Osteocyte (in vitro differentiated cells): ENCODE measurements around the gene CA4. TPM values are rescaled to one million over a fixed set of nuclear protein-coding genes. Genes with fewer than 3 reads are reported as not detected.

Source experiments
- DNase-seq: peaks from one replicate; pipeline ENCODE4 v3.0.0; 2021; ENCODE audit warnings: mixed read lengths; ENCODE audit not compliant: unreplicated experiment; ENCODE audit errors: extremely low spot score
- H3K27ac Mint-ChIP-seq: one replicate; pipeline ENCODE4 v1.8.0; 2021; ENCODE audit warnings: mild to moderate bottlenecking, mixed read lengths; ENCODE audit not compliant: unreplicated experiment
- H3K27me3 Mint-ChIP-seq: one replicate; pipeline ENCODE4 v1.8.0; 2021; ENCODE audit warnings: mixed read lengths; ENCODE audit not compliant: unreplicated experiment
- H3K36me3 Mint-ChIP-seq: one replicate; pipeline ENCODE4 v1.8.0; 2021; ENCODE audit warnings: mixed read lengths; ENCODE audit not compliant: unreplicated experiment
- H3K4me1 Mint-ChIP-seq: one replicate; pipeline ENCODE4 v1.8.0; 2021; ENCODE audit warnings: mixed read lengths; ENCODE audit not compliant: unreplicated experiment
- H3K4me3 Mint-ChIP-seq: one replicate; pipeline ENCODE4 v1.8.0; 2021; ENCODE audit warnings: mild to moderate bottlenecking, moderate library complexity, mixed read lengths; ENCODE audit not compliant: unreplicated experiment
- H3K9me3 Mint-ChIP-seq: one replicate; pipeline ENCODE4 v1.8.0; 2021; ENCODE audit warnings: mixed read lengths; ENCODE audit not compliant: unreplicated experiment
- CTCF ChIP-seq: fragments of 200-600 bp; sonication (generic); IDR thresholded peaks from 2 replicates; pipeline ENCODE4 v1.5.0; 2021; ENCODE audit warnings: antibody characterized with exemption, mild to moderate bottlenecking, moderate library complexity
- total RNA-seq: library from RNA; stranded (reverse); gene quantifications from 2 replicates; pipeline ENCODE4 v1.2.1, GENCODE V29; 2021

Gene CA4
- total RNA-seq, 1 donor from 2014 or later, result not detected

- peaks cover 4% of the 10 kb centered on the region for H3K4me1 Mint-ChIP-seq
- H3K36me3 Mint-ChIP-seq, result no peaks in the 10 kb centered on the region
- H3K4me3 Mint-ChIP-seq, result no peak overlapping the region
- DNase-seq, result no peak
- H3K27ac Mint-ChIP-seq, result no peak overlapping the region
- no peak for TF ChIP-seq CTCF
- H3K27me3 Mint-ChIP-seq, result peaks cover 20% of the 10 kb centered on the region
- no peaks in the 10 kb centered on the region for H3K9me3 Mint-ChIP-seq
Observed at GRCh38 chr17:60161598-60162330, 12.0 kb downstream of the CA4 start.

GRCh38 chr17:60163108-60163784, 13.5 kb downstream of the CA4 start:
- H3K9me3 Mint-ChIP-seq, result no peaks in the 10 kb centered on the region
- no peak for TF ChIP-seq CTCF
- no peak overlapping the region for H3K27ac Mint-ChIP-seq
- no peak overlapping the region for H3K4me3 Mint-ChIP-seq
- H3K4me1 Mint-ChIP-seq, result peaks cover 9% of the 10 kb centered on the region
- no peaks in the 10 kb centered on the region for H3K36me3 Mint-ChIP-seq
- DNase-seq, result no peak
- H3K27me3 Mint-ChIP-seq, result peaks cover 18% of the 10 kb centered on the region

- no peak for TF ChIP-seq CTCF
- DNase-seq, result no peak
- Mint-ChIP-seq H3K4me1 (peaks cover 7% of the 10 kb centered on the region), H3K4me3 (no peak overlapping the region), H3K36me3 (no peaks in the 10 kb centered on the region), H3K27ac (no peak overlapping the region), H3K9me3 (no peaks in the 10 kb centered on the region), H3K27me3 (peaks cover 18% of the 10 kb centered on the region)
Observed at GRCh38 chr17:60164164-60164563, 14.4 kb downstream of the CA4 start.

GRCh38 chr17:60164697-60165096, 14.9 kb downstream of the CA4 start:
- no peaks in the 10 kb centered on the region for H3K9me3 Mint-ChIP-seq
- no peak overlapping the region for H3K4me3 Mint-ChIP-seq
- no peak overlapping the region for H3K27ac Mint-ChIP-seq
- DNase-seq, result no peak
- TF ChIP-seq CTCF, result no peak
- H3K36me3 Mint-ChIP-seq, result no peaks in the 10 kb centered on the region
- H3K4me1 Mint-ChIP-seq, result peaks cover 8% of the 10 kb centered on the region
- peaks cover 16% of the 10 kb centered on the region for H3K27me3 Mint-ChIP-seq

GRCh38 chr17:60165223-60165622, 15.4 kb downstream of the CA4 start:
- H3K27me3 Mint-ChIP-seq, result peaks cover 11% of the 10 kb centered on the region
- no peaks in the 10 kb centered on the region for H3K36me3 Mint-ChIP-seq
- no peaks in the 10 kb centered on the region for H3K9me3 Mint-ChIP-seq
- TF ChIP-seq CTCF, result no peak
- H3K4me3 Mint-ChIP-seq, result no peak overlapping the region
- peaks cover 11% of the 10 kb centered on the region for H3K4me1 Mint-ChIP-seq
- H3K27ac Mint-ChIP-seq, result no peak overlapping the region
- DNase-seq, result no peak
